H1 (cell line): ENCODE results near the gene MAGOHB. TPM values are rescaled to one million over a fixed set of nuclear protein-coding genes. Genes with fewer than 3 reads are reported as not detected.

ENCODE experiments used
- ATF2 ChIP-seq: IDR thresholded peaks from 2 replicates; pipeline ENCODE4 v1.6.1; 2012; ENCODE audit warnings: low read length, inconsistent platforms
- CHD7 ChIP-seq: fragments of 300-600 bp; sonication (generic); IDR thresholded peaks from 2 replicates; pipeline ENCODE4 v1.7.1; 2012; ENCODE audit warnings: low read length, moderate library complexity, mild to moderate bottlenecking, inconsistent platforms; ENCODE audit not compliant: insufficient replicate concordance
- NANOG ChIP-seq: IDR thresholded peaks from 2 replicates; pipeline ENCODE4 v1.6.1; 2011; ENCODE audit warnings: low read length, low read depth, mild to moderate bottlenecking, inconsistent platforms; ENCODE audit not compliant: insufficient read depth, poor library complexity, severe bottlenecking
- POU5F1 ChIP-seq: IDR thresholded peaks from 2 replicates; pipeline ENCODE4 v1.6.1; 2011; ENCODE audit warnings: low read depth, mild to moderate bottlenecking, low read length, moderate library complexity
- SUZ12 ChIP-seq: fragments of 200-600 bp; sonication (generic); IDR thresholded peaks from 2 replicates; pipeline ENCODE4 v1.6.1; 2012; ENCODE audit warnings: mild to moderate bottlenecking, inconsistent platforms, low read length, moderate library complexity, mixed read lengths
- USF2 ChIP-seq: IDR thresholded peaks from 2 replicates; pipeline ENCODE4 v1.6.1; 2011; ENCODE audit warnings: low read length, improper control_type of control experiment
- polyA plus RNA-seq, 7 experiments: library from polyadenylated mRNA; depleted of rRNA in 3 of 7; stranded (reverse) in 5 of 7; unstranded in 2 of 7; fragments of >200 nt in 5 of 7; fragments of 200-250 nt in 2 of 7; gene quantifications; 1 replicate in 5 of 7; 2 replicates in 1 of 7; 4 replicates in 1 of 7; pipeline versions ENCODE4 v1.2.1 to v1.2.3, GENCODE V29; 2011 to 2013; ENCODE audit warnings: missing spikeins in 2 of 7, mixed read lengths in 2 of 7
- total RNA-seq: library from RNA; stranded (reverse); fragmentation: NEBNext Ultra II Directional; extraction: Animal tissue kit (Norgen Biotek cat#: 25700); gene quantifications from 2 replicates; pipeline ENCODE4 v1.2.1, GENCODE V29; 2021

The MAGOHB gene
- total and polyA plus RNA-seq, 2 of the 8 experiments (the other 6 are each of a cell fraction or from before 2014, with no cell fraction given): 21.5 to 53.7 TPM

GRCh38 chr12:10620078-10620779 is 6.8 kb upstream of the MAGOHB start (continued):
- TF ChIP-seq CHD7 (no peak), POU5F1 (no peak), ATF2 (no peak), SUZ12 (no peak), USF2 (no peak), NANOG (no peak)
